HG02763 (cell line): ENCODE data around the gene TANGO2.

ENCODE experiments used
- ATAC-seq: cut with Tn5 transposase; IDR thresholded peaks from one replicate; pipeline ENCODE4 v1.9.1; 2021; ENCODE audit warnings: mild to moderate bottlenecking, moderate library complexity; ENCODE audit not compliant: unreplicated experiment

The TANGO2 gene

GRCh38 chr22:20039683-20040325, 18.9 kb downstream of the TANGO2 start:
- ATAC-seq, result no peak

GRCh38 chr22:20040327-20041200, 19.7 kb downstream of the TANGO2 start:
- no peak for ATAC-seq

GRCh38 chr22:20043057-20043996, 22.4 kb downstream of the TANGO2 start:
- no peak for ATAC-seq

- ATAC-seq, result no peak
Observed at GRCh38 chr22:20043997-20044342, 23.1 kb downstream of the TANGO2 start.

DNA sequence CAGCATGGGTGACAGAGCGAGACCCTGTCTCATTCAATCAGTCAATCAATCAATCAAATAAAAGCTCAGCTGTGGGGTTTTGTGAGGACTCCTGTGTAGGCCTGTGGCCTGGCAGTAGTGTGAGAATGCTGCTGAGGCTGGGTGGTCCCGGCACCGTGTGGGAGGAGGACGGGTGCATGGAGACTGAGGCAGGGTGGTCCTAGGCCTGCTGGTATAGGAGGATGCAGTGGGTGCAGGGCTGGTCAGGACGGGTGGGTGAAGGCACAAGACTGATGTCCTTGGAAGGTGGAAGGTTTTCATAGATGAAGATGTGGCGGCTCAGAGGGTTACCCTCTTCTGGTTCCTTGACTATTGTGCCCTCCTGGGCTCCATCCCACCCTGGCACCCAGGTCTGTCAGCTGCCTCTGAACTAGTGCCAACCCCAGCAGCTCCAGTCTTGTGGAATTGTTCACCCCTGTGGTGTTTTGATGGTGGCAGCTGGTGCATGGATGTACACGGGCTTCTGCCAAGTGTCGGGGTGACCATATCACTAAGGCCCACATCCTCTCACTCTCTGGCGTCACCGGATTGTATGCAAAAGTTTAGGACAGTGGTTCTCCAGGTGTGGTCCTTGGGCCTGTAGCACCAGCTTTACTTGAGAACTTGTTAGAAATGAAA, 23.7 kb downstream of the TANGO2 start:
- ATAC-seq, result no peak

GRCh38 chr22:20046730-20047129, 25.8 kb downstream of the TANGO2 start:
- ATAC-seq, result no peak

- ATAC-seq, result no peak
Observed at GRCh38 chr22:20051927-20052308, 31.0 kb downstream of the TANGO2 start.

- no peak for ATAC-seq
Observed at GRCh38 chr22:20052309-20053259, 31.7 kb downstream of the TANGO2 start.

GRCh38 chr22:20053407-20054033, 32.6 kb downstream of the TANGO2 start:
- no peak for ATAC-seq

DNA sequence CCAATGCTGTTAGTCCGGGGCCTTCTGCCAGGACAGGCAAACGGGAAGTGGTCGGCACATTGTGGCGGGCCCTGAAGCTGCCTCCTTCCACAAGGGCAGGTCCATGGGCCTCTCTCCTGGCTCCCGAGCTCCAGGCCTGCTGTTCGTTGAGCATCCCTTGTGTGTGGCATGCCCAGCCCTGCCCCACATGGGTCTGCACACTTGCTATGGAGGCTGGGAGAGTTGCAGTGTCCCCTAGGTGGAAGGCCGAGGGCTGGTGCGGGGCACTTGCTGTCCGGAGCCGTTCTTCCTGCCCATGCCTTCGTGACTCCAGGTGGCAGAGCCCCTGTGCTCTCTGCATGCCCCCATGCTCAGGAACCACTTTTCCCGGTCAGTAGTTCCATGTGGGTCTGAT, 33.1 kb downstream of the TANGO2 start:
- ATAC-seq, result no peak

GRCh38 chr22:20054485-20054884, 33.6 kb downstream of the TANGO2 start:
- ATAC-seq, result no peak

DNA sequence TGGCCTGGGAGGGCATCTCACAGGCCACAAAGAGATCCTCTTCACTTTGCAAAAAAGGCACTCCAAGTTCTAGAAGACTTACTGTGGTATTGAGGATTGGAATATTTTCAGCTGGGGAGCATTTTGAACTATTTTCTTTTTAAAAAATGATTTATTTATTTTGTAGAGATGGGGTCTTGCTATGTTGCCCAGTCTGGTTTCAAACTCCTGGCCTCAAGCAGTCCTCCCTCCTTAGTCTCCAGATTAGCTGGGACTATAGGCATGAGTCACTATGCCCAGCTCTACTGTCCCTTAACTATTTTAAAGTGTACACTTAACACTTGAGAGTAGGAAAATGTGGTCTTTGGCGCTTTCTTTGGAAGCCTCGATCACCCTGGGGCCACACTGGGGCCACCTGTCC, 34.2 kb downstream of the TANGO2 start:
- no peak for ATAC-seq

DNA sequence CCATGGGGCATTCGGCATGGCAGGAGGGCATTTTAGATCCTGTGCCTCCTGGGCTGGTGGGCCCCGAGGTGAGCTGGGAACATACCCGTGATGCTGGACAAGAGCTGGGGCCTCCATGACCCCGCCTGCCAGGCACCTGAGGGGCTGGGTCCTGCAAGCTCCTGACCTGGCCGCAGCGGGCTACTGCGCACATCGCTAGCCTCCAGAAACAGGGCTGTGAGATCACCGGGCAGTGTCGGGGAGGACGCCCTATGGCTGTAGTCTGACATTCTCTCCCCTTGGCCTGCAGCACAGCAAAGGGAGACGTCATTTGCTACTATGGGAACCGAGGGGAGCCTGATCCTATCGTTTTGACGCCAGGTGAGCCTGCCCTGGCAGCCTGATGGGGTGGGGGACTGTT, 34.7 kb downstream of the TANGO2 start:
- ATAC-seq, result no peak

- no peak for ATAC-seq
Observed at GRCh38 chr22:20056161-20056560, 35.3 kb downstream of the TANGO2 start.

GRCh38 chr22:20056696-20057386, 35.9 kb downstream of the TANGO2 start:
- ATAC-seq, result no peak

DNA sequence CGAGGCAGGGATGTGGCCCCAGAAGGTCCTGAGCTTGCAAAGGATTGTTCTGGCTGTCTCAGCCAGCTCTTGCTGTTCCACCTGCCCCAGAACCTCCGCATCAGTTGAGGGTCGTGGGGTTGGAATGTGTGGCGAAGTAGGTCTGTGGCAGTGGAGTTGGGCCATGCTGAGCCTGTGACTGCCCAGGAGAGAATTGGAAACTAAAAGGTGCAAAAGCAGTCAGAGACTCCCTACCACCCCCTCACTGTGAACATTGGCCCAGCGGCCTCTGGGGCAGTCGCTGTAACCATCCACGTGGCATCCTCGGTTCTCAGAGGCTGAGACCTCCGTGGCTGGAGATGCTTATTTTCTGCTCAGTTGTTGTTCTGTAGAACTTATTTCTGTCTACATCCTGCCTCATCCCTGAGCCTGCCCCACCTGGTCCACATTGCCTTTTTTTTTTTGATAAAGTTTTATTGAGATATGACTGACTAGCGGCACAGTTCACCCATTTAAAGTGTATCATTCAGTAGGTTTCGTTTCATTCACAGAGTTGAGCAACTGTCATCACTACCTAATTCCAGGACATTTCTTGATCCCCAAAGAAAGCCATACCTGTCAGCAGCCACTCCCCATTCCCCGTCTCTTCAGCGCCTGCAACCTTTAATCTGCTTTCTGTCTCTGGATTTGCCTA, 36.8 kb downstream of the TANGO2 start:
- ATAC-seq, result no peak

DNA sequence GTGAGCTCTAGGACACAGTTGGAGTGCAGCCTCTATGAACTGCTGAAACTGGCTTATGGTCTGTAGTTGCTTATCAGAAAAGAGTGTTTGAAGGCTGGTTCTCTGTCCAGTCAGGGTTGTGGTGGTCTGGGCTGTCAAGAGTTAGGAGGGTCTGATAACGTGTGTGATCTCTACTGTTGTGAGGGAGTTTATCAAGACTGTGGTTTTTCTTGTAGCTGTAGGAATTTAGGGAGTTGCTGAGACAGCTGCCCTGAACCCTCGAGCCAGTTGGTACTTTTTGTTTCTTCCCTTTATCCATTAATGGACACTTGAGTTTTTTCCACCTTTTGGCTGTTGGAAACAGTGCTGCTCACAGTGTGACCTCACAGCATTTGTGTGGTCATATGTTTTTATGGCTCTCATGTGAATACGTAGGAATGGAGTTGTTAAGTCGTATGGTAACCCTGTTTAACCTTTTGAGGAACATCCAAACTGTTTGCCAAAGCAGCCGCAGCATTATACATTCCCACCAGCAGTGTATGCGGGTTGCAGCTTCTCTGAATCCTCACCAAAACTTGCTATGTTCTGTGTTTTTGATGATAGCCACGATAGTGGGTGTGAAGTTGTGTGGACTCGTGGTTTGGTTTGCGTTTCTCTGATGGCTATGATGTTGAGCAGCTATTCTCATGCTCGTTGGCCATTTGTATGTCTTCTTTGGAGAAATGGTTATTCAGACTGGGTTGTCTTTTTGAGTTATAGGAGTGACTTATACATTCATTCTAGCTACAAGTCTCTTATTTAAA, 38.3 kb downstream of the TANGO2 start:
- no peak for ATAC-seq
